C1 segment of cervical spinal cord (tissue), 14 donors: ENCODE results near the gene POLR1E.
"Not testable (repeated sequence)": the region's sequence is repeated elsewhere in the genome, so short reads cannot be mapped to it uniquely, and the experiment has no call there.

ENCODE experiments used
- DNase-seq, 14 donors: peaks; one replicate each; lab custom pipeline; 2025; lab: John Stamatoyannopoulos, UW

POLR1E gene

DNA sequence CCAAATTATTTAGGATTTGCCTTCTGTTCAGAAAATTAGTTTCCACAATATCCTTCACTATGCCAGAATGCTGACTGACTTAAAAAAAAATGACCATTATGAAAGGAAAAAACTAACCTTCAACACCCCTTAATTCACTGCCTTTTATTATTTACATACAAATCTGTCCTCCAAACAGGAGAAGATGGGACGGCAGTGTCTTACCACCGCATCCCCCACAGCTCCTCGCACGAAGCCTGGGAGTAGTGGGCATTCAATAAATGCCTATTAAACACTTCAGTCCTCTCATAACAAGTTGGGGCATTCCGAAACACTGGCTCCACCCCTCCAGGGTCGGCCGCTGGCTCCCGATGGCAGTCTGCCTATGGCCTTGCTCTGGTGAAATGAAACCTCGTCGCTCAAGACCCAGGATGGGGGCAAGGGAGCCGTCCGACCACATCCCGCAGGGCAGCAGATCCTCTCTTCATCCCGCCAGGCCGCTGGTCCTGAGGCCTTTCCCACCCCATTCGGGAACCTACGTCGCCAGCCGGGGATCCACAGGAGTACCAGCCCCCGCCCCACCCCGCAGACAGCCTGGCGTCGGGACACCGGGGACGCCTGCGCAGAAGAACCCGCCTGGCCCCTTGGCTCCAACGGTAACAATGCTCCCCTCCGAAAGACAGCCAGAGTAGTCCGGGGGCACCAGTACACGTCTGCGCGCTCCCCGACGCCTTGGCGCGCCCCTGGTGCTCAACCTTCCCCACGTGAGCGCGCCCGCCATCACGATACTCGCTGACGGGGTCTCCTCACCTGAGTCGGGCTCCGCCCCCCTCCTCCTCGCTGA is 21.1 kb upstream of the POLR1E start:
- peak in 10 of 14 donors; percentile 62 to 91 (median 85) for DNase-seq

DNA sequence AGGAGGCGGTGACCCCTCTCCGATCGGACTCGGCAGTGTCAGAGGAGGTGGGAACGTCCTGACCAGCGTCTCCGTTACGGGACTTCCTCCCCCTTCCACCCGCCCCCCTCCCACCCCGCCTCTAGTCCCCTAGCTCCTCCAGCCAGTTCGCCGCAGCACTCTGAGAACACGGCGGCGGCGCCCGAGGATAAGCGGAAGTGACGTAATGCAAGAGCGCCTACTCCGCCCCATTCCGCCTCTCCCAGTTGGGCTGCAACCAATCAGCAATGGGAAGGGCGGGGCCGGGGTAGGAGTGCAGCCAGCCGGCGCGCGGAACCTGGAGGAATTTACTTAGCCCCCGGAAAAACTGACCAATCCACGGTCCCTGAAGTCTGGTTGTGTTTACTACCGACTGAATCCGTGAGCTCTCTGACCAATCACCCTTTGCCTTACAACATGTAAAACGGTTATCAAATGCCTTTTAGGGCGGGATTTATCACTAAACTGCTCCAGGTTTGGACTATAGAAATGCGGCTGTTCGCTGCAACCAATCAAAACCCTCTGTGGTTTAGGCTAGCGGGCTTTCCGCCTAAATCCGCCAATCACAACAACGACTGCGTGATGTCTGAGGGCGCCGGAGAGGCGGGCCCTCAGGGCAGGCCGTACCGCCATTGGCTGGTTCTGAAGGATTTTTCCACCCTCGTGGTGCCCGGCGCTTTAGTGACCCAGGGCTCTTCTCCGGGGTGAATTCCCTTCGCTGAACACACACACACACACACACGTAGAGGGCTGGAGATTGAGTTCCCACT is 20.3 kb upstream of the POLR1E start, which contains the start of gene ZBTB5:
ZBTB5 (minus strand) TSS at position 202 of the 788 bp plus-strand sequence. CDS start 22,899 bp downstream, outside the sequence.
- DNase-seq: peak; percentile 99 to 100 (median 100)

DNA sequence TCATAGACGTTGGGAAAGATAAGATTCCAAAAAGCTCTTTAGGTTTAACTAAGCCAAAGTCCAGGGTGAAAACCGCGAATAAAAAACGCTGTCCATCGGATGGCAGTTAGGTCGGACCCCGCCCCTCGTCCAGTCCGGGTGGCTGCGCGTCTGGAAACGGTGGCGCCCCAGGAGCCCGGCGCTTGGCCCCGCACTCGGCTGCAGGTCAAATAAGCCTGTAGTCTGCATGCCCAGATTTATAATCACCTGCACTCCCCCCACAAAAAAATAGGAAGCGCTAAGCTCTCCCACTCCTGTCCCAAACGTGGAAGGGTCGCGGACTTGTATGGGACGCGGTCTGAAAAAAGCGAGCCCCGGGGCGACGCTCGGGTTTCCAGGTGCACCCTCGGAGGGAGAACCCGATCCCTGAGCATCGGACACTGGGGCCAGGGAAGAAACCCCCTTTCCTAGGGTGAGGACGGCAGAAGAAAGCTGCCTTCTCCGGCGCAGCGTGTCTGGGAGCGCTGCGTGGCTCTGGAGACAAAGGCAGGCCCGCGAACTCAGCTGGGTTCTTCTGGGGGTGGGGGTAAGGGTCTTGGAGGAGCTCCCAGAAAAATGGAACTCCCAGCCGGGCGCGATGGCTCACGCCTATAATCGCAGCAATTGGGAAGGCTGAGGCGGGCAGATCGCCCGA is 19.6 kb upstream of the POLR1E start:
- DNase-seq: peak in 12 of 14 donors; percentile 31 to 67 (median 52)

DNA sequence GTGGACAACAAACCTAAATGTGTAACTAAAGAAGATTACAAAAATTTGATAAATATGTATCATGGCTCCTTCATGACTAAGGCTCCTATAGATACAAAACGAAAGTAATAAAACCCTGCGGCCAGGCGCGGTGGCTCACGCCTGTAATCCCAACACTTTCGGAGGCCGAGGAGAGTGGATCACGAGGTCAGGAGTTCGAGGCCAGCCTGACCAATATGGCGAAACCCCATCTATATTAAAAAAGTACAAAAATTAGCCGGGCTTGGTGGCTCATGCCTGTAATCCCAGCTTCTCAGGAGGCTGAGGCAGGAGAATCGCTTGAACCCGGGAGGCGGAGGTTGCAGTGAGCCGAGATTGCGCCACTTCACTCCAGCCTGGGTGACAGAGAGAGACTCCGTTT is 18.2 kb upstream of the POLR1E start:
- not testable (repeated sequence) for DNase-seq

DNA sequence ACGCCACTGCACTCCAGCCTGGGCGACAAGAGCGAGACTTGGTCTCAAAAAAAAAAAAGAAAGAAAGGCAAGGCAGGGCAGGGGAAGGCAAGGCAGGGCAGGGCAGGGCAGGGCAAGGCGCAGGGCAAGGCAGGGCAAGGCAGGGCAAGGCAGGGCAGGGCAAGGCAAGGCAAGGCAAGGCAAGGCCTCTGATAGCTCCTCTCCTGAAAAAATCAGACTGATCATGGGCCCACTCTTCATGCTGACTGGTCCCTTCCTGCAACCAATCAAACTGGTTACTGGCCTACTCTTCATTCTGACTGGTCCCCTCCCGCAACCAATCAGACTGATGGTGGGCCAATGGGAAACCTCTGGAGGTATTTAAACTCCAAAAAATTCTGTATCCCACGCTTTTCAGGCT is 17.1 kb upstream of the POLR1E start:
- no peak for DNase-seq

DNA sequence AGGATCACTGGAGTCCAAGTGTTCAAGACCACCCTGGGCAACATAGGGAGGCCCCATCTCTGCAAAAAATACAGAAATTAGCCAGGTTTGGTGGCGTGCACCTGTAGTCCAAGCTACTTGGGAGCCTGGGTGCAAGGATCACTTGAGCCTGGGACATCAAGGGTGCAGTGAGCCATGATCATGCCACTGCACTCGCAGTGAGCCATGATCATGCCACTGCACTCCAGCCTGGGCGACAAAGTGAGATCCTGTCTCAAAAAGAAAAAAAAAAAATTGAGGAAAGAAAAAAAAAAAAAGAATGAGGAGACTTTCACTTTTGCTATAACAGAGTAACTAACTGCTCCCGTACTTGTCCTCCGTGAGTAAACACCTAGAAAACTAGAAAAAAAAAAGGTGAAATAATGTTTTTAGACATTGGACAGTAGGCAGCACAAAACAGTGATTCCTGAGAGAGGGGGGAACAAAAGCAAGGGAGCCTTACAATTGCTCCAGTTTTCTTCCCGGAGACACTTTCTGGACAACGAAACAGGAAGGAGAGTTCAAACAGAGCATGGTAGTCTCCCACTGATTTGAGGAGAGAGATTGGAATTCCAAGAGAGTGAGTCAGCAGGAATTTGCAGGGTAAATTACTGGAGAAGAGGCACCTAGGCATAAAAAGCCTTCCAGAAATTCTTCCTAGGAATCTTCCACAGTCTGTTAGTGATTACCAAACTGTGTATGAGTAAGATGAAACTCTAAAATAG is 13.6 kb upstream of the POLR1E start:
- no peak for DNase-seq

DNA sequence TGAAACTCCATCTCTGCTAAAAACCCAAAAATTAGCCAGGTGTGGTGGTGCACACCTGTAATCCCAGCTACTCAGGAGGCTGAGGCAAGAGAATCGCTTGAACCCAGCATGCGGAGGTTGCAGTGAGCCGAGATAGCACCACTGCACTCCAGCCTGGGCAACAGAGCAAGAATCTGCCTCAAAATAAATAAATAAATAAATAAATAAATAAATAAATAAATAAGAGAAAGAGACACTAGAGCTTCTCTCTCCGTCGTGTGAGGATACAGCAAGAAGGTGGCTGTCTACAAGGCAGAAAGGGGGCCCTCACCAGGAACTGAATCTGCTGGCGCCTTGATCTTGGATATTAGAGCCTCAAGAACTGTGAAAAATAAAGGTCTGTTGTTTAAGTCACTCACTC is 11.8 kb upstream of the POLR1E start:
- not testable (repeated sequence) for DNase-seq

DNA sequence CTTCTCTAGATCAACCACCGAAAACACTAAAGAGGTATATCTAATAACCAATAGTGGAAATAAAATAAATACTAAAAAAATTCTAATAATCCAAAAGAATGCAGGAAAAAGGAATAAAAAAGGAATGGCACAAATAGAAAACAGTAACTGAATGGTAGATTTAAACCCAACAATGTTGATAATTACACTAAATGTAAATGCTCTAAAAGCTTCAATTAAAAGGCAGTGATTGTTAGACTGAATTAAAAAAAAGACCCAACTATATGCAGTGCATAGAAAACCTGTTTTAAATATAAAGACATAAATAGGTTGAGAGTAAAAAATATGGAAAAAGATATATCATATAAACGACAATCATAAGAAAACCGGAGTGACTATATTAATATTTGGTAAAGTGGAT is 11.3 kb upstream of the POLR1E start:
- DNase-seq: no peak

DNA sequence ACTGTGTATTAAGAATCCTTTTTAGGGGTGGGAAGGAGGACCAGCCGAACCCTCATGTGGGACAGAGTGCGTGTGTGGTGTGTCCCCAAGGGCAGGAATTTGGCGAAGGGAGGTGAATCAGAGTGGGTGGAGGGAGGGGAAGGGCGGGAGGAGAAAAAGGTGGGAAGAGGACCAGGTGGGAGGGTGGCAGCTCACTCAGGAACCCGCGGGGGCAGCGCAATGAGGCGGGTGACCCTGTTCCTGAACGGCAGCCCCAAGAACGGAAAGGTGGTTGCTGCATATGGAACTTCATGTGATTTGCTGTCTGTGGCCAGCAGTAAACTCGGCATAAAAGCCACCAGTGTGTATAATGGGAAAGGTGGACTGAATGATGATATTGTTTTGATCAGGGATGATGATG is 8.8 kb upstream of the POLR1E start:
- no peak for DNase-seq

DNA sequence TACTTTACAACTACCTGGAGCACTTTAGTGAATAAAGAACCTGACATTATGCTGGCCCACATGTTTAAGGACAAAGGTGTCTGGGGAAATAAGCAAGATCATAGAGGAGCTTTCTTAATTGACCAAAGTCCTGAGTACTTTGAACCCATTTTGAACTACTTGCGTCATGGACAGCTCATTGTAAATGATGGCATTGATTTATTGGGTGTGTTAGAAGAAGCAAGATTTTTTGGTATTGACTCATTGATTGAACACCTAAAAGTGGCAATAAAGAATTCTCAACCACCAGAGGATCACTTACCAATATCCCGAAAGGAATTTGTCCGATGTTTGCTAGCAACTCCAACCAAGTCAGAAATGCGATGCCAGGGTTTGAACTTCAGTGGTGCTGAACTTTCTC is 8.3 kb upstream of the POLR1E start:
- not testable (repeated sequence) for DNase-seq

DNA sequence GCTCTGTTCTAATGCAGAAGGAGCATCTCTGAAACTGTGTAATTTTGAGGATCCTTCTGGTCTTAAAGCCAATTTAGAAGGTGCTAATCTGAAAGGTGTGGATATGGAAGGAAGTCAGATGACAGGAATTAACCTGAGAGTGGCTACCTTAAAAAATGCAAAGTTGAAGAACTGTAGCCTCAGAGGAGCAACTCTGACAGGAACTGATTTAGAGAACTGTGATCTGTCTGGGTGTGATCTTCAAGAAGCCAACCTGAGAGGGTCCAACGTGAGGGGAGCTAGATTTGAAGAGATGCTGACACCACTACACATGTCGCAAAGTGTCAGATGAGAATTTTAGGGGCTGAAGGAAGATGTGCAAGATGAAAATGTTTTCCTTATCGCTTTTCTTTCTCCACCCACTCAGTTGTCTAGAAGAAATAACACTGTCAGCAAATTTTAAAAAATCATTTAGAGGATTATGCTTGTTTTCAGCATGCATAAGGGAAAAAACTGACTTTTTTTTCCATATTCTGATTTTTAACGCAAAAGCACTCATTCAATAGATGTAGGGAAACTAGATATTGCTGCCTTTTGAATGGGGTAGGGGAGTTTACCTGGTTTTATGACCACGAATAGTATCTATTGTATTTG is 7.6 kb upstream of the POLR1E start:
- not testable (repeated sequence) for DNase-seq

DNA sequence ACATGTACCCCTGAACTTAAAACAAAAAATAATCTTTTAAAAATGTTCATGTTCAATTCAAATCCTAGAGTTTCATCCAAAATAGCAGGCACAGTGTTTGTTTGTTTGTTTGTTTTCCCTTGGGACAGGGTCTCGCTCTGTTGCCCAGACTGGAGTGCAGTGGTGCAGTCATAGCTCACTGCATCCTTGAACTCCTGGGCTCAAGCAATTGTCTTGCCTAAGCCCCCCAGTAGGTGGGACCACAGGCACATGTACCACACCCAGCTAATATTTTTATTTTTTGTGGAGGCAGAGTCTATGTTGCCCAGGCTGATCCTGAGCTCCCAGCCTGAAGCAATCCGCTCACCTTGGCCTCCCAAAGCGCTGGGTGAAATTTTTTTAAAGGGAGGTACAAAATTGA is 5.0 kb upstream of the POLR1E start:
- no peak for DNase-seq

DNA sequence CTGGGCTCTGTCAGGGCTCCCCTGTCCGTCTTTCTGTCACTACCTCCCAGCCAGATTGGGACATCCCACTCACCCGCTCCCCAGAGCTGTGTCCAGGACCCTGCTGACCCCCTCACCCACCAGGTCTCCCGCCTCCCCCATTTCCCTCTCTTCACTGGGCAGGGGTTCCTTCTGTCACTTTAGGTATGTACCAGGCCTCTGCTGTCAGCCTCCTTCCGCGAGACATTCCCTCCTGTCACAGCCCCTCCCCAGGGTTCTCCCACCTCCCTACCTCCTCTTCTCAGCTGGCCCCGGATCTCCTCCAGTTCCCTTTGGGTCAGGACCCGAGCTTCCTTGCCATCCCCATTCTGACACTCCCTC is 488 bp downstream of the POLR1E start:
- DNase-seq: peak in 1 of 14 donors; percentile 19

DNA sequence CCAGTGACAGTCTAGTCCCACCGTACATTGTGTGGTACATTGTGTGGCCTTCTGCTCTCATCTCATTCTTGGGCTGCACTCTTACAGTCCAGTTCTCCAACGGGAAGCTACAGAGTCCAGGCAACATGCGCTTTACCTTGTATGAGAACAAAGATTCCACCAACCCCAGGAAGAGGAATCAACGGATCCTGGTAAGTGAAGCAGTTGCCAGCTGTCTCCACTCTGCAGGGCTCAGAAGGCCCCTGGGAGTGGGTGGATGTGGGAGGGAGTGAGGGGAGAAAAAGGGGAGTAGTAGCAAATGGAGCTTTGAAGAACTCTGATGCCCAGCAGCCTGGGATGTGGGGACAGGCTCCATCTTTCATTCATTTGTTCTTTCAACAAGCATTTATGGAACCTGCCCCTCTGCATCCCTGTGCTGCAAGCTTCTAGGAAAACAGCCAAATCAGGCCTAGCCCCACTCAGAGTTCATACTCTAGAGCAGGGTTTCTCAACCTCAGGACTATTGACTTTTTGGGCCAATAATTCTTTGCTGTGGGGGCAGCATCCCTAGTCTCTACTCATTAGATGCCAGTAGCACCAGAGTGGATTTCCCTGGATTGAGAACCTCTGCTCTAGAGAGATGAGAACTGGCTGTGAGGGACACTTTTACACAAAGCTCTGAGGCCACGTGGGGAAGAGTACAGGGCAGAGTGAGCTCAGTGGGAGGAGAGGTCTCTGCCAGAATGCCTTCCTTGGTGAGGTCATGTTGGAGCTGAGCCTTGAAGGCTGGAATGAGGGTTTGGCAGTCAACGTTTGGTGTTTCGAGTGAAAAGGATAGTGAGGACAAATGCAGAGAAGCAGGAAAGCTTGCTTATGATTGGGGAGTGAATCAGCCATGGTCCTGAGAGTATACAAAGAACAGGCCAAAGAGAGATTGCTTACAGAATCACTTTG is 1.1 kb downstream of the POLR1E start:
- peak in 9 of 14 donors; percentile 7 to 70 (median 28) for DNase-seq

DNA sequence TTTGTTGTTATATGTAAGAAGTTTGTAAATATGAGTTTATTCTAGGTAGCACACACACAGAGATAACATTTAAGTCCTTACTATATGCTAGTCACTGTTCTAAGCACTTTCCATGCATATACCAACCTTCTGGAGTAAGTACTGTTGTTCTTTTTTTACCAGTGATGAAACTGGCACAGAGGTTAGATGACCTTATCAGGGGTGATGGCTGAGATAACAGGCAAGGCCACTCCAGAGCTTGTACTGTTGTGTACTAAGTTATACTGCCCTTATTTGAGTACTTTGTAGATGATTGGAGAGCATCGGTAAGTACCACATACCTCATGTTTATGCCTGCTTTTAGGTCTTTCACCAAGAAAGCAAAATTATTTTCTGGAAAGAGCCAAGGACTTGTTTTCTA is 6.2 kb downstream of the POLR1E start:
- no peak for DNase-seq

DNA sequence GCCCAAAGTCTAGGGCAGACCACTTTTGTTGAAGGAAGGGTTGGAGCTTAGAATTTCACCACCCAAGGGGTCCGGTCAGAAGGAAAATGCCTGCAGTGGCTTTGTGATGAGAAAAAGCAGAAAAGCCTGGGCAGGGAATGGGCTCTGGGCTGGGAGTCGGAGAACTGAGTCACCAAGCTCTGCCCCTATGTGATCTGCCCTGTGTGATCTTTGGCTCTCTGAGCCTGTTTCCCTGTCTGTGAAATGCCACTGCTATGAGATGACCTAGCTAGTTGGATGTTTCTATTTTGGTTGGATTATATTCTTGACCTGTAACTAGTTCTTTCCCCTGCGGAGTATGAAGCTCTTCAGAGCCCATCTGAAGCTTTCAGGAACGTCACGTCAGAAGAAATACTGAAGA is 9.8 kb downstream of the POLR1E start:
- no peak for DNase-seq

DNA sequence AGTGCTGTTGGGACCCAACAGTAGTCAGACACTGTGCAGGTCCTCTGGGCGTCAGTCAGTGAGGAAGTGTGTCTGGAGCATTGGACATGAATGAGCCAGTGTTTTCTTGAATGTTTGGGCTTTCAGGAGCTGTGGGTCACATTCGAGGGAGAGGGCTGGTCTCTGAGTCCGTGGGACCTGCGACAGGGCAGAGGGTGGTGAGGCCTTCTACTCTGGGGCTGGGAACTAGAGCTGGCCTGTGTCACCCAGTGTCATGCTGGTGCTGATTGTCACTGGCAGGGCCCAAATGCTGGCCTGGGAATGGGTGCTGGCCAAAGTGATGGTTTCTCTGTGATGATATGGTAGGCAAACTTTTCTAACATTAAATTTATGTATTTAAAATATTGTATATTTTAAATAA is 10.3 kb downstream of the POLR1E start:
- no peak for DNase-seq

DNA sequence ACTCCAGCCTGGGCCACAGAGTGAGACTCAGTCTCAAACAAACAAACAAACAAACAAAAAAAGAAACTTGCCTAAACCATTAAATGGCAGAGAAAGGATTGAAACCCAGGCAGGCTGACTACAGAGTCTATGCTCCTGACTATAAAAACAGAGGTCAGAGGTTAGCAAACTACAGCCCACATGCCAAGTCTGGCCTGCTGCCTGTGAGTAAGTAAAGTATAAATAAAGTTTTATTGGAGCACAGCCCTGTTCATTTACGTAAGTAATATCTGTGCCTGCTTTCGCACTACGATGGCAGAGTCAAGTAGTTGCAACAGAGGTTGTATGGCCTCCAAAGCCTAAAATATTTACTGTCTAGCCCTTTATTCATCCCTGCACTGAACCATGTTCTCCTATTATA is 11.6 kb downstream of the POLR1E start:
- DNase-seq: no peak

DNA sequence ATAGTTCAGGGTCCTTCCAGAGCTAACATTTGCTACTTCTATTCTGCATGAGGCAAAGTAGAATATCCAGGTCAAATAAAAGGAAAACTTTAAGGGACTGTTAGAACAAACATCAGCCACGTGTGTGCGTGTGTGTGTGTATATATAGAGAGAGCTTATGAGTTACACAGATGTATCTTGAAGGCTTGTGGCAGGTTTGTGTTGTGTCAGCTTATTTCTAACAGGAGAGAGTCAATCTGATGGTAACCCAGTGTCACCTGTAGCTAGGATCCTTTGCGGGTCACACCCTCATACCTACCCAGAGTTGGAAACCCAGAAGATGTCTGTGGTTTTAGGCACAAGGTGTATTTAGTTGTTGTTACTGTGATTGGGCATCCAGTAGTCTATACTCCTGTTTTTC is 12.7 kb downstream of the POLR1E start:
- no peak for DNase-seq

DNA sequence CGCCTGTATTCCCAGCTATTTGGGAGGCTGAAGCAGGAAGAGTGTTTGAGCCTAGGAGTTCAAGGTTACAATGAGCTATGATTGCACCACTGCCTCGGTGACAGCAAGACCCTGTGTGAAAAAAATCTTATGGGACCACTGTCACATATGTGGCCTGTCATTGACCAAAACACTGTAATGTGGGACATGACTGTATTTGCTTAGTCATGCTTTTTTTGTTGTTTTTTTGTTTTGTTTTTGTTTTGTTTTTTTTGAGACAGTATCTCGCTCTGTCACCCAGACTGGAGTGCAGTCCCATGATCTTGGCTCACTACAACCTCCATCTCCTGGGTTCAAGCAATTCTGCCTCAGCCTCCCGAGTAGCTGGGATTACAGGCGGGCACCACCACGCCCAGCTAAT is 13.5 kb downstream of the POLR1E start:
- no peak for DNase-seq
